Activated CD8-positive, alpha-beta memory T cell treated with anti-CD3 and anti-CD28 coated beads for 48 hours (primary cell): ENCODE data around the gene TBC1D2B.
"Not testable (repeated sequence)": the region's sequence is repeated elsewhere in the genome, so short reads cannot be mapped to it uniquely, and the experiment has no call there.

ENCODE experiments used
- DNase-seq, 3 experiments: peaks; one replicate each; pipeline ENCODE4 v3.0.0-alpha.2; 2020; ENCODE audit warnings: low read depth in 2 of 3, low spot score in 2 of 3

Gene TBC1D2B

GRCh38 chr15:77976760-77977525 is 100.6 kb downstream of the TBC1D2B start:
- DNase-seq = not testable (repeated sequence)

GRCh38 chr15:77976095-77976450 is 101.4 kb downstream of the TBC1D2B start:
- DNase-seq = not testable (repeated sequence)

GRCh38 chr15:77975332-77976094 is 102.0 kb downstream of the TBC1D2B start:
- no peak for DNase-seq

GRCh38 chr15:77974416-77975331 is 102.8 kb downstream of the TBC1D2B start:
- DNase-seq = no peak

- no peak for DNase-seq
Measured at GRCh38 chr15:77974098-77974414, 103.5 kb downstream of the TBC1D2B start.

- DNase-seq = not testable (repeated sequence)
Measured at GRCh38 chr15:77973273-77974097, 104.0 kb downstream of the TBC1D2B start.

GRCh38 chr15:77972706-77973105 is 104.8 kb downstream of the TBC1D2B start:
- not testable (repeated sequence) for DNase-seq

GRCh38 chr15:77971875-77972274 is 105.6 kb downstream of the TBC1D2B start:
- DNase-seq = not testable (repeated sequence)

GRCh38 chr15:77970813-77971360 is 106.6 kb downstream of the TBC1D2B start:
- DNase-seq = not testable (repeated sequence)

GRCh38 chr15:77969055-77969454 is 108.5 kb downstream of the TBC1D2B start:
- no peak for DNase-seq

GRCh38 chr15:77967798-77968197 is 109.7 kb downstream of the TBC1D2B start:
- no peak for DNase-seq

- DNase-seq = not testable (repeated sequence)
Measured at GRCh38 chr15:77967235-77967615, 110.3 kb downstream of the TBC1D2B start.

- peak in 1 of 3 experiments; percentile 24 for DNase-seq
Measured at GRCh38 chr15:77966540-77967234, 110.8 kb downstream of the TBC1D2B start.

GRCh38 chr15:77964193-77964592 is 113.3 kb downstream of the TBC1D2B start:
- DNase-seq = no peak

GRCh38 chr15:77959432-77959879 is 118.1 kb downstream of the TBC1D2B start:
- peak; percentile 40 to 81 (median 79) for DNase-seq

- DNase-seq = not testable (repeated sequence)
Measured at GRCh38 chr15:77958716-77959431, 118.6 kb downstream of the TBC1D2B start.

- not testable (repeated sequence) for DNase-seq
Measured at GRCh38 chr15:77958021-77958420, 119.5 kb downstream of the TBC1D2B start.

- DNase-seq = peak in 2 of 3 experiments; percentile 11 to 16
Measured at GRCh38 chr15:77953926-77954325, 123.6 kb downstream of the TBC1D2B start.

- DNase-seq = not testable (repeated sequence)
Measured at GRCh38 chr15:77952928-77953446, 124.5 kb downstream of the TBC1D2B start.
